ENCODE results near the gene PHF20.

The PHF20 gene

DNA sequence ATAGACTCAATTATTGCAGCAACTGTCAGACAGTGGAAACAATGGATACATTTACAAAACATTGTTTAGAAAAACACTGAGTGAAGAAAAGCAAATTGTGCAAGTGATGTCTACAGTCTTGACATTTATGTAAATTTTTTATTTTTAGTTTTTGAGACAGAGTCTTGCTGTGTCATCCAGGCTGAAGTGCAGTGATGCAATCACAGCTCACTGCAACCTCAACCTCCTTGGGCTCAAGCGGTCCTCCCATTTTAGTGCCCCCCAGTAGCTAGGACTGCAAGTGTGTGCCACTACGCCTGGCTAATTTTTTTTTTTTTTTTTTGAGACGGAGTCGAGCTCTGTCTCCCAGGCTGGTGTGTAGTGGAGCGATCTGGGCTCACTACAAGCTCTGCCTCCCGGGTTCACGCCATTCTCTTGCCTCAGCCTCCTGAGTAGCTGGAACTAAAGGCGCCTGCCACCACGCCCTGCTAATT lies 206.3 kb downstream of the PHF20 start:
- no peak for DNase-seq (ENCODE audit: low spot score)
- in situ Hi-C loops (cut with MboI; ENCODE audit: low pct_unique_long_range_greater_than_20kb, low sequenced_read_pairs, unreplicated experiment) = no loop called here
- TF ChIP-seq CTCF (IDR thresholded peaks at IDR 0.05; ENCODE audit: extremely low read depth, insufficient read depth, missing control alignments) = no peak

- DNase-seq (ENCODE audit: low spot score) = no peak
- in situ Hi-C loops (cut with MboI; ENCODE audit: low pct_unique_long_range_greater_than_20kb, low sequenced_read_pairs, unreplicated experiment) = no loop called here
- no peak for TF ChIP-seq CTCF (IDR thresholded peaks at IDR 0.05; ENCODE audit: extremely low read depth, insufficient read depth, missing control alignments)
These were observed 207.7 kb downstream of the PHF20 start for GRCh38 chr20:35979544-35979943.

- in situ Hi-C loops (cut with MboI; ENCODE audit: low pct_unique_long_range_greater_than_20kb, low sequenced_read_pairs, unreplicated experiment) = no loop called here
- no peak for DNase-seq (ENCODE audit: low spot score)
- no peak for TF ChIP-seq CTCF (IDR thresholded peaks at IDR 0.05; ENCODE audit: extremely low read depth, insufficient read depth, missing control alignments)
These were observed 210.2 kb downstream of the PHF20 start for GRCh38 chr20:35981969-35982368.

- DNase-seq (ENCODE audit: low spot score) = no peak
- TF ChIP-seq CTCF (IDR thresholded peaks at IDR 0.05; ENCODE audit: extremely low read depth, insufficient read depth, missing control alignments) = no peak
- in situ Hi-C loops (cut with MboI; ENCODE audit: low pct_unique_long_range_greater_than_20kb, low sequenced_read_pairs, unreplicated experiment) = no loop called here
These were observed 212.6 kb downstream of the PHF20 start for GRCh38 chr20:35984382-35984781.

- no peak for DNase-seq (ENCODE audit: low spot score)
- in situ Hi-C loops (cut with MboI; ENCODE audit: low pct_unique_long_range_greater_than_20kb, low sequenced_read_pairs, unreplicated experiment) = no loop called here
- no peak for TF ChIP-seq CTCF (IDR thresholded peaks at IDR 0.05; ENCODE audit: extremely low read depth, insufficient read depth, missing control alignments)
These were observed 214.0 kb downstream of the PHF20 start for GRCh38 chr20:35985806-35986205.

DNA sequence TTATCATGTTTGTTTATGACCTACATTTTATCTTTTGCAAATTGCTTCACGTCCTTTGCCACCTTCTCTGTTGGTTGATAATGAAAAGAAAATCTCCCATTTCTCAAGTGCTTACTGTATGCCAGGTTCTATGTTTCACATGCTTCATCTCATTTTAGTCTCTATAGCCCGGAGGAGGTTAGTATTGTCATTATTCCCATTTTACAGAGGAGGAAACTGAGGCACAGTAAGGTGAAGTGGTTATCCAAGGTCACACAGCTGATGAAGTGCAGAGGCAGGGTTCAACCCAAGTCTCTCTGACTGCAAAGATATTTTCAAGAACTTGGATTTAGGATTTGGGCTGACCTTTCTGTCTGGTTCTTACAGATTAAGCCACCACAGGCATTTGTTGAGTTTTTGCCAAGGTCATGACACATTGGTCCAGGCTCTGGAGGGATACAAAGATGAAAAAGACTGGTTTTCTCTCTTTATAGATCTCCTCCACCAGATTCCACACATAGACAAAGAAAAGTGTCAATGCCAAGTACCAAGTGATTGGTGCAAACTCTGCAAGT lies 217.2 kb downstream of the PHF20 start:
- TF ChIP-seq CTCF (IDR thresholded peaks at IDR 0.05; ENCODE audit: extremely low read depth, insufficient read depth, missing control alignments) = no peak
- in situ Hi-C loops (cut with MboI; ENCODE audit: low pct_unique_long_range_greater_than_20kb, low sequenced_read_pairs, unreplicated experiment) = no loop called here
- no peak for DNase-seq (ENCODE audit: low spot score)
